ENCODE measurements around the gene RHBDD2.
"Not testable (repeated sequence)": the region's sequence is repeated elsewhere in the genome, so short reads cannot be mapped to it uniquely, and the experiment has no call there.

The RHBDD2 gene

GRCh38 chr7:75850235-75850634, 28.6 kb upstream of the RHBDD2 start:
- H3K36me3 Mint-ChIP-seq: no peaks in the 10 kb centered on the region

GRCh38 chr7:75854233-75854632, 24.6 kb upstream of the RHBDD2 start:
- H3K9me3 Mint-ChIP-seq: no peaks in the 10 kb centered on the region
- no peak overlapping the region for H3K27ac Mint-ChIP-seq
- H3K36me3 Mint-ChIP-seq: no peaks in the 10 kb centered on the region
- DNase-seq: no peak
- H3K4me1 Mint-ChIP-seq: no peaks in the 10 kb centered on the region
- H3K4me3 Mint-ChIP-seq: no peak overlapping the region
- ATAC-seq (replicated peaks): no peak
- H3K27me3 Mint-ChIP-seq: peaks cover 0 to 6% of the 10 kb centered on the region in 2 donors

More at GRCh38 chr7:75850235-75850634, 28.6 kb upstream of the RHBDD2 start:
- Mint-ChIP-seq H3K27ac (no peak overlapping the region), H3K4me3 (no peak overlapping the region), H3K4me1 (no peaks in the 10 kb centered on the region), H3K9me3 (no peaks in the 10 kb centered on the region), H3K27me3 (peaks cover 4 to 7% of the 10 kb centered on the region in 2 donors)
- ATAC-seq (replicated peaks): no peak
- DNase-seq: no peak

- not testable (repeated sequence) for H3K4me1 Mint-ChIP-seq; H3K36me3 Mint-ChIP-seq; ATAC-seq (replicated peaks); H3K27ac Mint-ChIP-seq; H3K27me3 Mint-ChIP-seq; H3K4me3 Mint-ChIP-seq; H3K9me3 Mint-ChIP-seq; DNase-seq
Observed at GRCh38 chr7:75854813-75855345, 24.0 kb upstream of the RHBDD2 start.

GRCh38 chr7:75856536-75856935, 22.3 kb upstream of the RHBDD2 start:
- H3K9me3 Mint-ChIP-seq: no peaks in the 10 kb centered on the region
- H3K27ac Mint-ChIP-seq: no peak overlapping the region
- no peaks in the 10 kb centered on the region for H3K36me3 Mint-ChIP-seq
- H3K27me3 Mint-ChIP-seq: peaks cover 2 to 6% of the 10 kb centered on the region in 2 donors
- H3K4me3 Mint-ChIP-seq: no peak overlapping the region
- DNase-seq: no peak
- ATAC-seq (replicated peaks): peak; percentile 77
- H3K4me1 Mint-ChIP-seq: no peaks in the 10 kb centered on the region

GRCh38 chr7:75858410-75858809, 20.4 kb upstream of the RHBDD2 start:
- DNase-seq (no peak), ATAC-seq (replicated peaks) (no peak)
- Mint-ChIP-seq H3K27ac (no peak overlapping the region), H3K4me3 (no peak overlapping the region), H3K27me3 (peaks cover 6 to 10% of the 10 kb centered on the region in 2 donors), H3K36me3 (no peaks in the 10 kb centered on the region), H3K9me3 (no peaks in the 10 kb centered on the region), H3K4me1 (no peaks in the 10 kb centered on the region)

GRCh38 chr7:75861636-75862035, 17.2 kb upstream of the RHBDD2 start:
- H3K27me3 Mint-ChIP-seq: peaks cover 20 to 34% of the 10 kb centered on the region in 2 donors
- peak in 1 of 2 donors; percentile 25 for ATAC-seq (replicated peaks)
- DNase-seq: no peak
- H3K9me3 Mint-ChIP-seq: no peaks in the 10 kb centered on the region
- no peaks in the 10 kb centered on the region for H3K36me3 Mint-ChIP-seq
- H3K4me1 Mint-ChIP-seq: peaks cover 4 to 6% of the 10 kb centered on the region in 2 donors
- H3K27ac Mint-ChIP-seq: no peak overlapping the region
- H3K4me3 Mint-ChIP-seq: no peak overlapping the region

GRCh38 chr7:75864251-75864650, 14.6 kb upstream of the RHBDD2 start:
- not testable (repeated sequence) for H3K4me1 Mint-ChIP-seq; H3K4me3 Mint-ChIP-seq; H3K36me3 Mint-ChIP-seq; H3K9me3 Mint-ChIP-seq; DNase-seq; ATAC-seq (replicated peaks); H3K27ac Mint-ChIP-seq
- peaks cover 24 to 28% of the 10 kb centered on the region in 2 donors for H3K27me3 Mint-ChIP-seq

GRCh38 chr7:75866114-75866488, 12.7 kb upstream of the RHBDD2 start:
- no peak overlapping the region for H3K27ac Mint-ChIP-seq
- peaks cover 4 to 11% of the 10 kb centered on the region in 2 donors for H3K4me1 Mint-ChIP-seq
- H3K27me3 Mint-ChIP-seq: peaks cover 24 to 28% of the 10 kb centered on the region in 2 donors
- no peak overlapping the region for H3K4me3 Mint-ChIP-seq
- H3K9me3 Mint-ChIP-seq: no peaks in the 10 kb centered on the region
- H3K36me3 Mint-ChIP-seq: no peaks in the 10 kb centered on the region
- ATAC-seq (replicated peaks) (peak in 1 of 2 donors; percentile 27), DNase-seq (no peak)

GRCh38 chr7:75866489-75867389, 12.1 kb upstream of the RHBDD2 start:
- no peak overlapping the region for H3K27ac Mint-ChIP-seq
- DNase-seq (no peak), ATAC-seq (replicated peaks) (peak; percentile 84 to 88)
- H3K4me1 Mint-ChIP-seq: peaks cover 4 to 11% of the 10 kb centered on the region in 2 donors
- H3K27me3 Mint-ChIP-seq: peaks cover 21 to 28% of the 10 kb centered on the region in 2 donors
- H3K4me3 Mint-ChIP-seq: no peak overlapping the region
- no peaks in the 10 kb centered on the region for H3K9me3 Mint-ChIP-seq
- no peaks in the 10 kb centered on the region for H3K36me3 Mint-ChIP-seq

- peaks cover 21 to 28% of the 10 kb centered on the region in 2 donors for H3K27me3 Mint-ChIP-seq
- no peaks in the 10 kb centered on the region for H3K36me3 Mint-ChIP-seq
- H3K9me3 Mint-ChIP-seq: no peaks in the 10 kb centered on the region
- no peak overlapping the region for H3K27ac Mint-ChIP-seq
- H3K4me1 Mint-ChIP-seq: peaks cover 4 to 11% of the 10 kb centered on the region in 2 donors
- H3K4me3 Mint-ChIP-seq: no peak overlapping the region
- DNase-seq: no peak
- no peak for ATAC-seq (replicated peaks)
Observed at GRCh38 chr7:75867390-75867717, 11.5 kb upstream of the RHBDD2 start.

- no peaks in the 10 kb centered on the region for H3K9me3 Mint-ChIP-seq
- H3K36me3 Mint-ChIP-seq: no peaks in the 10 kb centered on the region
- no peak overlapping the region for H3K4me3 Mint-ChIP-seq
- peaks cover 21 to 27% of the 10 kb centered on the region in 2 donors for H3K27me3 Mint-ChIP-seq
- DNase-seq (no peak), ATAC-seq (replicated peaks) (no peak)
- peaks cover 4 to 11% of the 10 kb centered on the region in 2 donors for H3K4me1 Mint-ChIP-seq
- H3K27ac Mint-ChIP-seq: no peak overlapping the region
Observed at GRCh38 chr7:75868153-75868552, 10.7 kb upstream of the RHBDD2 start.

- no peak overlapping the region for H3K27ac Mint-ChIP-seq
- no peak for DNase-seq
- no peaks in the 10 kb centered on the region for H3K9me3 Mint-ChIP-seq
- H3K4me3 Mint-ChIP-seq: no peak overlapping the region
- no peaks in the 10 kb centered on the region for H3K36me3 Mint-ChIP-seq
- H3K27me3 Mint-ChIP-seq: peaks cover 12 to 14% of the 10 kb centered on the region in 2 donors
- peaks cover 4 to 11% of the 10 kb centered on the region in 2 donors for H3K4me1 Mint-ChIP-seq
- ATAC-seq (replicated peaks): no peak
Observed at GRCh38 chr7:75869776-75870379, 9.0 kb upstream of the RHBDD2 start.

- no peak for DNase-seq
- Mint-ChIP-seq H3K4me1 (peaks cover 4 to 11% of the 10 kb centered on the region in 2 donors), H3K36me3 (no peaks in the 10 kb centered on the region), H3K27ac (peak overlapping the region; percentile 47), H3K4me3 (no peak overlapping the region), H3K27me3 (peaks cover 9 to 12% of the 10 kb centered on the region in 2 donors), H3K9me3 (no peaks in the 10 kb centered on the region)
- ATAC-seq (replicated peaks): no peak
Observed at GRCh38 chr7:75870557-75871161, 8.2 kb upstream of the RHBDD2 start.

GRCh38 chr7:75872073-75872782, 6.6 kb upstream of the RHBDD2 start:
- ATAC-seq (replicated peaks) (no peak), DNase-seq (no peak)
- Mint-ChIP-seq H3K9me3 (no peaks in the 10 kb centered on the region), H3K4me1 (peaks cover 0 to 5% of the 10 kb centered on the region in 2 donors), H3K4me3 (no peak overlapping the region), H3K36me3 (no peaks in the 10 kb centered on the region), H3K27me3 (peaks cover 0 to under 1% of the 10 kb centered on the region in 2 donors), H3K27ac (no peak overlapping the region)
